Dermis microvascular lymphatic vessel endothelial cell (primary cell): ENCODE results near the gene HHLA2. TPM values are rescaled to one million over a fixed set of nuclear protein-coding genes. Genes with fewer than 3 reads are reported as not detected.

Source experiments
- DNase-seq, 2 donors: peaks; one replicate each; pipeline versions ENCODE4 v3.0.0 to v3.0.0-alpha.2; 2010; ENCODE audit warnings: low read depth in 2 of 2
- total RNA-seq: library from RNA; depleted of rRNA; stranded (reverse); fragments of >200 nt; gene quantifications from 2 replicates; pipeline ENCODE4 v1.2.1, GENCODE V29; 2014

The HHLA2 gene
- total RNA-seq, 1 donor from 2014 or later, result not detected

DNA sequence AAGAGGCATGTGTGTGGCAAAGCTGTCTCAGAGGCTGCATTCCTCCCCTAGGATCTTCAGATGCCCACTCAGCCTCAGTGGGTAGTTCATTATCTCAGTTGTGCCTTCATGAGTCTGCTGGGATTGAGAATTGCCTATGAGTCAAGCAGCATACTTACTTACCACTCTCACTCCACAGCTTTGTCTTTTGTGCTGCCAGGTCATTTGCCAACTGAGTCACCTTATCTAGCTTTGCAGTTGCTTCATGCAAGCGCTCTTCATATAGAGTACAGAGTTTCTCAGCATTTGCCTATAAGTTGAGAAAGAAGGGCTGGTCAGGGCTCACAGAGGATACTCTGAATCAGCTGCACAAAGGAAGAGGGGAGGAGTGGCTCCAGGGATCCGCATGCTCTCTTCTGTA lies 124.6 kb downstream of the HHLA2 start:
- no peak for DNase-seq

Other genes with a start within 250 kb of the HHLA2 start
- 37.5 and 57.0 TPM in 2 replicates for gene CD47, start 205.5 kb upstream of the HHLA2 start, total RNA-seq
- gene IFT57, start 74.1 kb upstream of the HHLA2 start, total RNA-seq, result 25.9 and 28.4 TPM in 2 replicates
- gene MYH15, start 214.0 kb downstream of the HHLA2 start, total RNA-seq, result under 0.01 and 0.13 TPM in 2 replicates